DLD1 (cell line): ENCODE results near the gene ABT1.

Source experiments
- in situ Hi-C: cut with HindIII; loops from 2 replicates; pipeline ENCODE4 v1.10.0; 2017; ENCODE audit warnings: low sequenced_read_pairs

The ABT1 gene

DNA sequence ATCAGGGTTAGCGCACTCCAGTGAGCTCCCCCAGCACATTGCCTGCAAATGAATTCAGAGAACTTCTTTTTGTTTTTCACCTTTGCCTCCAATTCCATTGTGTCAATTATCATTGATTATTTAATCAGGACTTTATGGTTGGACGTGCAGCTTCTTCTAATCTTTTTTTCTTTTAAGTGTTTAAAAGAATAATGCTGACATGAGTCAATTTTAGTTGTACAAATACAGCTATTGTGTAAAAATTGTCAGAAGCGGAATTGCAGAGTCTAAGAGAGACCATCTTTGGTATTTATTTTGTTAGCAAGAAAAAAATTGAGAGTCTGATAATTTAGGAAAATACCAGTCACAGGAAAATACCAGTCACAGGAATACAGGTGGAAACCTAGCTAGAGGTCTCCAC, 5.5 kb downstream of the ABT1 start:
- in situ Hi-C loops = no loop called here

DNA sequence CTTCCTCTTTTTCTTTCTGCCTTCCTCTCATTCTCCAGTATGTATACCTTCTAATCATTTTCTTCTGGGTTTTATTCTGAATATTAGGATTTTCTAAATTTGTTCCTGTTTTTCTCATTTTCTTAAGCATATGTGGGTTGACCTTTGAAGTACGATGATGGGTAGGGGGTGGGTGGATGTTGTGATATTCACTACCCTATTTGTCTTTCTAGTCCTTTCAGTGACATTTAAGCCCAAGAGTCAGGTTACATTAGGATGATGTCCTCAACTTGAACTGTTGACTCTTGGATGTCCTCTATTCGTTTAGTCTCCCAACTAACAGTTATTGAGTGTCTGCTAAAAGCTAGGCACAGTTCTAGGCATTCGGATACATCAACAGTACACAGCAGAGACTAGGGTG, 7.3 kb downstream of the ABT1 start:
- in situ Hi-C loops = no loop called here

DNA sequence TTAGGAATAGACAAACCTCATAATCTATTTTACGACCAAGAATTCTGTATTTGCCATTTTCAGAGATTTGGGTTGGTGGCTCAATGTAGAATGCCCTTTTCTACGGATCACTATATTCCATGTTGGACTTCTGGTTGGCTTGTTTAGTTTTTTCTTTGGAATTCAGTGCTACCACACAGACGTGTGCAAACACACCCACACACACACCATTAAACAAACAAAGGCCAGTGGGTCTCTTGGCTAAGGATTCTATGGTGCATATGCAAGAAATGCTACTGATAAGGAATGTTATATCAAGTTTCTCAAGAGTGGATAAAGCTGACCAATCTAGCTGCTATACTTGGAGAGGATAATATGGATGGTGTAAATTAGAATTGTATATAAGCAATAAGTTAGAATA, 8.0 kb downstream of the ABT1 start:
- in situ Hi-C loops = no loop called here

DNA sequence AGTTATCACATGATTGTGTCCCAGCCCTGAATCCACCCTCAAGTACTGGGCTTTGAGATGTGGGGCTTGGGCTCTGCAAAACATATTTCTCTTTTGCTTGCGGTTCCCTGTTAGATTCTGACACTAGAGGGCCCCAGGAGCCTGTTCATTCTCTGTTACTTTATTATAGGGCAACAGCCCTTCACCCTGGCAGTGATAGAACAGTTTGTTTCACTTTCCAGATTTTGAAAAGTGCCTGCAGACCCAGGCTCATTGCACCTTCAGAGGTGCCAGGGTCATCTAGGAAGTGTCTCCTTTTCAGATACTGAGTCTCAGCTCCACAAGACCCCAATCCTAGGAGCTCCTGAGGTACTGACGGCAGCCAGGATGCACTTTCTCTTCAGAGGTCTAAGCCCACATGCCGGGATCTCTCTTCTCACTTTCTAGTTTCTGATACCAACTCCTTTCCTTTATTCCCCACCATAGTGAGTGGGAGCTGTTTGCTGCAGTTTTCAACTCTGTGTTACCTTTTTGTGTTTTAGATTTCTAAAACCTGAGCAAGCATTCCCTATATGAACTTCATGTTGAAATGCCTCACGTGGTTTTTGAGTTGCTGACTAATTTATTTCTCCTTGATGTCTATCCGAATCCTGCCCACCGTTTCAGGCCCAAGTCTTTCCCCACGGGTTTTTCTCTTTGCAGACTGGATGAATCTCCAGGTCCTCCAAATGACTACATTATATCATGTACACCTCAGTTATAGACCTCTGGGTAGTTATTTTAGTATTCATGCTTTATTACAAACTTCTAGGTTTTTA, 10.9 kb downstream of the ABT1 start:
- in situ Hi-C loops = no loop called here

DNA sequence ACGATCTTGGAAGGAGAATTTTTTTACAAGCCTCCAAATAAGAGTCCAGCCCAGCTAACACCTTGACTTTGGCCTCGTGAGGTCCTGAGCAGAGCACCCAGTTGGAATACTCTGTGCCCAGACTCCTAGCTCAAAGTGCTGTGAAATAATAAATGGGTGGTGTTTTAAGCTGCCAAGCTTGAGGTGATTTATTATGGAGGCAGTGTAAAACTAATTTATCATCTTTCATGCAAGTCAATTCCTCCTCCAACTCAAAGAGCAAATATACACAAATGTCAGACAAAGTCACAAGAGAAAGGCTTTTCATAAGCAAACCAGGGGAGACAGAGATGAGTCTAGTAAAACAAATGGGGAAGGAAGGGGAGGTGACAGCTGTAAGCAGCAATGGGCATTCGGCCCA, 12.7 kb downstream of the ABT1 start:
- in situ Hi-C loops = no loop called here

DNA sequence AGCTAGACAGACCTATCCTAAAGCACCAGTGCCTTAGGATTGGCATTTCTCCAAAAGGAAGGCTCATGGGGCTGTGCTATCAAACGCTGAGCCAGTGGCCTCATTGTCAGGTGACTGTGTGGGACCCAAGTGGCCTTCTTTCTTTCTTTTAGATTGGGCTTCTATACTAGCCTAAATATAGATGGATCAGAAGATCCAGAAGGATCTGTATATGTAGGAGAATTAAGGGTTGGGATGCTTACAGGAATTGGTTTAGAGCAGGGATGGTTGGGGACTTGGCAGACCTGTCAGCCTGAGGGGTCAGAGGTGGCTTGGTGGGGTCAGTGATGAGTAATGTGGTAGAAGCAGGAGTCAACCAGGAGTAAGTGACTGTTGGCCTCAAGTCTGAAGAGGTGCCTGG, 14.8 kb downstream of the ABT1 start:
- in situ Hi-C loops = no loop called here

DNA sequence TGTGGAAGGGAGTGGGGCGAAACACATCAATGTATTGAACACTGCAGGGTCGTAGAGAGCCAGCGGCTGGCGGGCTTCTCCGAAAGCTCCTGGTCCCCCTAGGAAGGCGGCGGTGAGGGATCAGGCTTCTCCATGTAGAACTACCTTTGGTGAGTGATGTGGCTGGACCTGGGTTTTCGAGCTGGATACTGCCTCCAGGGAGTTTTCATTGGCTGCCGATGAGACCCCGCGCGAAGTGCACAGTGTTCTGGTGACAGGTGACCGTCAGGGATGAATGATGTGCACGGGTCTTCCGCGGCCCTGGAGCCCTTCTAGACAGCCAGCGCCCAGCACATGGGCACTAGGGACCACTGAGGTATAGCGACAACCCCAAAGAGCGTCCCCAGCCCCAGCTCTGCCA, 16.4 kb downstream of the ABT1 start:
- in situ Hi-C loops = no loop called here

DNA sequence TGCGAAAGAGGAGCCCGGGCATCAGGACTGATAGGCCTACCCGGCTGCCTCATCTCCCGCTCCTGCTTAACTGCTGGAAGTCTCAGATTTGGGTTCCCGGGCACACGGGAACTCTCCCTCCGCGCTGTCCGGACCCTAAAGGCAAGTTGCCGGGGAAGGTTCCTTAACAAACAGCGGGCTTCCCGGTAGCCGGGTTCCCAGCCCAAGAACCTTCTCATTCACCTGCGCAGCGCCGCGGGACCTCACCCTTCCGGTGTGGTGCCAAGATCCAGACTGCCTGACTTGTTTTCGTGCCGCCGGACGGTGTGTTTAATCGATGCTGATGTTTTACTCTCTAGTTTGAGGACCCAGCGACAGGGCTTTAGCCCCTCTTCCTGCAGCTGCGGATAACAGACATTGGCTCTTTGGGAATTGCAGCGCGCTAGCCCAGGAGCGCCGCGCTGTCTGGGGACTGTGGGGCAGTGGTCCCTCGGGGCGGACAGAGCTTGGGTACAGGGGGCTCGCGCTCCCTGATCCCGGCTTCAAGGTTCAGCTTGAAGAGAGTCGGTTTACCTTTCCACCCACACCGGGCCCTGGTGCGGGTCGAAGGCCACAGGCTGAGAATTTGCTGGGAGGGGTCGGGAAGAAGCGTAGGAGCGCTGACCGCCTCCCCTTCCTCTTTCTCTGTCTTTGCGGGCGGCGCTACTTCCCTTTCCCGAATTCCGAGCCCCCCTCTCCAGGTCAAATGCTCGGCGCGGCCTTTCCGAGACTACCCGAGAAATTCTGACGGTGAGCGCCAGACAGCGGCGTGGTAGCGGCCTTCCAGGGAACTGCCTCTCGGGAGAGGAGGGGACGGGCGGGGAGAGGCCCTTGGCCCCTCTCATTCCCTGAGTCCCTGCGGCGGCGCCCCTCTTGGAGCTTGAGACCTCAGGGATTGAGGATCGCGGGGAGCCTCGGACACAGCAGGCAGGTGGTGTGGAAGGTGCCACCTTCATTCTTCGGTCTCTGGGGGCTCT, 17.2 kb downstream of the ABT1 start:
- in situ Hi-C loops = no loop called here

- in situ Hi-C loops = no loop called here
Observed at GRCh38 chr6:26623339-26623859, 26.6 kb downstream of the ABT1 start.

- in situ Hi-C loops = no loop called here
Observed at GRCh38 chr6:26624557-26624956, 27.8 kb downstream of the ABT1 start.

- in situ Hi-C loops = no loop called here
Observed at GRCh38 chr6:26627843-26628242, 31.1 kb downstream of the ABT1 start.

DNA sequence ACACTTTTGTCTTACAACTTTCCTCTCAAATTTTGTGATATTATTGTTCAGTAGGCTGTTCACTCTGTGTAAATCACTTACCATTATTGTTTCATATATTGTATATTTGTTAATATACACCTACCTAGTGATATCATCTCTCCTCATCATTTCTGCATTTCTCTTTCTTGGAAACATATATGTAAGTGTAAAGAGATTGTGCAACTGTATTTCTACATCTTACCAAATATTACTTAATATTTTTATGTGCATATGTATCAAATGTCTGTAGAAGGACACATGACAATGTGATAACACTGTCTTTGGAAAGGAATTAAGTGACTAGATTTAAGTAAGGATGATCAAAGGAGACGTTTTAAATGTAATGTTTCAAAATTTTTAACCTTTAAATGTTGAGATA, 32.6 kb downstream of the ABT1 start:
- in situ Hi-C loops = no loop called here

DNA sequence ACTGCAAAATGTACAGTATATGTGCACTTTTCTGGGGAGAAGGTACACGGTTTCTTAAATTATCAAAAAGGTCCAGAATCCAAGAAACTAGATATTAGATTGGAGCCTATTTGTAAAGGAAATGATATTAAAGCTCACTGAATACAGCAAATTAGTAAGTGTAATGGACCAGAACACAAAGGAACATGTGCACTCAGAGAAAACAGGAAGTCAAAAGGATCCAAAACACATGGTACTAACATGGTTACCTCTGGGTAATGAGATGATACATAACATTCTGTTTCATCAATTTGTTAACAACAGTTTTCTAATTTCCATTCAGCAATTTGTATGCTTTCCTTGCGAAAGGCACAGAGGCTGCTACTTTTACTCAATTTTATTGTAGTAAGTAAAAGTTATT, 44.1 kb downstream of the ABT1 start:
- in situ Hi-C loops = no loop called here

GRCh38 chr6:26646074-26646473, 49.3 kb downstream of the ABT1 start:
- in situ Hi-C loops = no loop called here
